Thyroid gland (tissue), 4 donors: ENCODE results near the gene TTBK1. TPM values are rescaled to one million over a fixed set of nuclear protein-coding genes. Genes with fewer than 3 reads are reported as not detected.

Source experiments
- DNase-seq, 2 donors: peaks; one replicate each; pipeline ENCODE4 v3.0.0-alpha.2; 2019
- H3K27ac ChIP-seq, 3 donors: fragments of 200-600 bp; sonication (generic); 1 replicate in 2 of 3; 2 replicates in 1 of 3; pipeline ENCODE4 v1.5.1; 2016 to 2019; ENCODE audit warnings: mild to moderate bottlenecking in 1 of 3, moderate library complexity in 1 of 3
- H3K27me3 ChIP-seq: fragments of 200-600 bp; sonication (generic); one replicate; pipeline ENCODE4 v1.5.1; 2019
- H3K36me3 ChIP-seq, 2 donors: fragments of 200-600 bp; sonication (generic); one replicate each; pipeline ENCODE4 v1.5.1; 2016 to 2019
- H3K4me1 ChIP-seq, 2 donors: fragments of 200-600 bp; sonication (generic); one replicate each; pipeline ENCODE4 v1.5.1; 2017 to 2019
- H3K4me3 ChIP-seq, 3 donors: fragments of 200-600 bp; sonication (generic); replicated peaks in 1 of 3; 1 replicate in 2 of 3; 2 replicates in 1 of 3; pipeline ENCODE4 v1.5.1; 2016; ENCODE audit warnings: mild to moderate bottlenecking in 1 of 3
- H3K9me3 ChIP-seq: fragments of 200-600 bp; sonication (generic); one replicate; pipeline ENCODE4 v1.5.1; 2017
- CTCF ChIP-seq, 6 experiments: fragments of 200-600 bp in 3 of 6; fragments of 450-650 bp in 3 of 6; sonication (generic) in 3 of 6; IDR thresholded peaks; one replicate each; pipeline ENCODE4 v1.5.1; 2016 to 2019; ENCODE audit warnings: antibody characterized with exemption in 6 of 6, mild to moderate bottlenecking in 2 of 6, inconsistent platforms in 1 of 6, moderate library complexity in 1 of 6
- POLR2A ChIP-seq, 2 donors: fragments of 450-650 bp; IDR thresholded peaks; one replicate each; pipeline ENCODE4 v1.6.1; 2017; ENCODE audit warnings: antibody characterized with exemption in 2 of 2, mild to moderate bottlenecking in 2 of 2, moderate library complexity in 1 of 2
- WGBS, 2 donors: methylation state at CpG; one replicate each; pipeline ENCODE4 v1.1.5; 2017; 5-methylcytosine and 5-hydroxymethylcytosine counted together
- intact Hi-C: fragments of 100-400 bp; cut with DNase I; formaldehyde crosslinking; loops from one replicate; pipeline ENCODE4 v1.15.1; 2023
- total RNA-seq, 4 donors: library from RNA; depleted of rRNA; stranded (reverse); fragments of >200 nt; gene quantifications; one replicate each; pipeline ENCODE4 v1.2.3, GENCODE V29; 2016

TTBK1 gene
- total RNA-seq, 4 donors from 2014 or later = 0.11 to 0.15 TPM; not detected in 2

GRCh38 chr6:43318011-43318410 lies 74.7 kb downstream of the TTBK1 start:
- H3K9me3 ChIP-seq = no peaks in the 10 kb centered on the region
- H3K36me3 ChIP-seq = no peaks in the 10 kb centered on the region
- no peaks in the 10 kb centered on the region for H3K27me3 ChIP-seq
- no peak overlapping the region for H3K4me3 ChIP-seq
- intact Hi-C loops = no loop called here
- TF ChIP-seq CTCF (IDR thresholded peaks at IDR 0.05) = no peak
- no peak for TF ChIP-seq POLR2A (IDR thresholded peaks at IDR 0.05)
- no peaks in the 10 kb centered on the region for H3K4me1 ChIP-seq
- no peak for DNase-seq
- 93 to 94% methylated on average over 2 of the region's 2 CpGs for WGBS, 2 donors
- no peak overlapping the region for H3K27ac ChIP-seq

- intact Hi-C loops = no loop called here
- WGBS, 2 donors = 68 to 80% methylated on average over 1 of the region's 1 CpG
- no peak for DNase-seq
- TF ChIP-seq POLR2A (IDR thresholded peaks at IDR 0.05) (no peak), CTCF (IDR thresholded peaks at IDR 0.05) (no peak)
- Histone ChIP-seq H3K27ac (no peak overlapping the region), H3K9me3 (no peaks in the 10 kb centered on the region), H3K27me3 (no peaks in the 10 kb centered on the region), H3K4me1 (no peaks in the 10 kb centered on the region), H3K4me3 (no peak overlapping the region), H3K36me3 (peaks cover 0 to 10% of the 10 kb centered on the region in 2 donors)
These were observed 82.6 kb downstream of the TTBK1 start for GRCh38 chr6:43325876-43326275.

GRCh38 chr6:43328528-43328927 lies 85.2 kb downstream of the TTBK1 start:
- DNase-seq = no peak
- no peak overlapping the region for H3K4me3 ChIP-seq
- no peak overlapping the region for H3K27ac ChIP-seq
- no peaks in the 10 kb centered on the region for H3K9me3 ChIP-seq
- no peaks in the 10 kb centered on the region for H3K27me3 ChIP-seq
- 64 to 84% methylated on average over 1 of the region's 1 CpG for WGBS, 2 donors
- intact Hi-C loops = no loop called here
- H3K36me3 ChIP-seq = peaks cover 0 to 10% of the 10 kb centered on the region in 2 donors
- H3K4me1 ChIP-seq = no peaks in the 10 kb centered on the region
- TF ChIP-seq CTCF (IDR thresholded peaks at IDR 0.05) (no peak), POLR2A (IDR thresholded peaks at IDR 0.05) (no peak)

GRCh38 chr6:43331470-43331869 lies 88.2 kb downstream of the TTBK1 start:
- intact Hi-C loops = no loop called here
- Histone ChIP-seq H3K27me3 (no peaks in the 10 kb centered on the region), H3K36me3 (peaks cover 0 to 10% of the 10 kb centered on the region in 2 donors), H3K9me3 (no peaks in the 10 kb centered on the region), H3K27ac (no peak overlapping the region), H3K4me3 (no peak overlapping the region), H3K4me1 (no peaks in the 10 kb centered on the region)
- TF ChIP-seq CTCF (IDR thresholded peaks at IDR 0.05) (no peak), POLR2A (IDR thresholded peaks at IDR 0.05) (no peak)
- no peak for DNase-seq
- 90 to 93% methylated on average over 1 of the region's 1 CpG for WGBS, 2 donors

GRCh38 chr6:43331891-43332290 lies 88.6 kb downstream of the TTBK1 start:
- H3K27ac ChIP-seq = no peak overlapping the region
- 80 to 86% methylated on average over 4 of the region's 4 CpGs for WGBS, 2 donors
- peaks cover 0 to 10% of the 10 kb centered on the region in 2 donors for H3K36me3 ChIP-seq
- intact Hi-C loops = no loop called here
- H3K9me3 ChIP-seq = no peaks in the 10 kb centered on the region
- TF ChIP-seq POLR2A (IDR thresholded peaks at IDR 0.05) = no peak
- no peak for TF ChIP-seq CTCF (IDR thresholded peaks at IDR 0.05)
- no peak for DNase-seq
- no peak overlapping the region for H3K4me3 ChIP-seq
- no peaks in the 10 kb centered on the region for H3K4me1 ChIP-seq
- no peaks in the 10 kb centered on the region for H3K27me3 ChIP-seq
